NT2/D1 (cell line): Measurements from ENCODE around the gene FN3K.

Experiments
- SUZ12 ChIP-seq: IDR thresholded peaks from 2 replicates; pipeline ENCODE4 v1.6.1; 2011; ENCODE audit not compliant: insufficient read length, insufficient read depth; ENCODE audit errors: extremely low read depth
- ZNF274 ChIP-seq: IDR thresholded peaks from 2 replicates; pipeline ENCODE4 v1.6.1; 2011; ENCODE audit warnings: mild to moderate bottlenecking, low read depth, low read length

DNA sequence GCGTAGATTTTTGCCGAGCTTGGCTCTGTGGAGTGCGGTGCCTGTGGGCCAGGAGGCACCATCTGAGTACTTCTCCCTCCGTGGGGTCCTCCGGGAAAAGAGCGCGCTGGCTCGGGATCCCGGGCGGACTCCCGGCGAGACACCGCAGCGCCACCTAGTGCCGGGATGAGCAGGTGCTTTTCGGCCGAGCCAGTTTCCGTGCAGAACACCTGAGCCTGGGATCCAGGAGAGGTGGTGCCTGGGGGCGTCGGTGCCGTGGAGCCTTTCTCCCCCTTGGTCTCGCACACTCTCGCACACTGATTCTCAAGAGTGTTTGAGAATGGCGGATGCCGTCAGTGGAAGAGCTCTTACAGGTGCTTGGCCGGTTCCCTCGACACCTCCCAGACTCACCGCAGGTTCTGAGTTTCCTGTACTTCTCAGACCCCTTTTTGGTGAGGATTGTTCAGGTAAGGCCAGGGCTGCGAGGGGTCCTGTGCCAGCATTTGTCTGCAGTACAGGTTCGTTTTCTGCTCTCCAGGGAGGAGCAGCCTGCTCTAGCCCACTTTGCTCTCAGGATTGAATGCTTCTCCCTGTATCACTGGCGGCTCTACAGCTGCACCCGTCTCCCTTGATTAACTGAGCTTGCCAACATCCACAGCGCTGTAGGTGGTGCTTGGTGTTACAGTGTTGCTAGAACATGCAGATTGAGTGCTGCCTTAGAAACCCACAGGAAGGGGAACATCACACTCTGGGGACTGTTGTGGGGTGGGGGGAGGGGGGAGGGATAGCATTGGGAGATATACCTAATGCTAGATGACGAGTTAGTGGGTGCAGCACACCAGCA is 39.8 kb downstream of the FN3K start:
- TF ChIP-seq SUZ12 (no peak), ZNF274 (no peak)
